SJCRH30 (cell line): ENCODE data around the gene BTF3. TPM values are rescaled to one million over a fixed set of nuclear protein-coding genes. Genes with fewer than 3 reads are reported as not detected.

Experiments
- total RNA-seq: library from RNA; depleted of rRNA; stranded (reverse); fragments of >200 nt; shearing (Covaris generic); gene quantifications from 2 replicates; pipeline ENCODE4 v1.2.3, GENCODE V29; 2014; rRNA removed

BTF3 gene
- total RNA-seq, 1 experiment from 2014 or later, result 1,184 TPM

Other genes starting within 250 kb of the BTF3 start
- 10.5 and 10.9 TPM in 2 replicates for gene FOXD1, start 49.7 kb upstream of the BTF3 start, total RNA-seq
- 12.2 and 13.2 TPM in 2 replicates for gene ANKRA2, start 67.2 kb downstream of the BTF3 start, total RNA-seq
- gene UTP15, start 67.3 kb downstream of the BTF3 start, total RNA-seq, result 45.3 and 47.1 TPM in 2 replicates
- 5.2 and 5.8 TPM in 2 replicates for gene ARHGEF28, start 127.8 kb downstream of the BTF3 start, total RNA-seq